ENCODE measurements around the gene ZFHX3.

Gene ZFHX3

GRCh38 chr16:72812672-72813071 is 235.3 kb downstream of the ZFHX3 start:
- Histone ChIP-seq H3K27ac (ENCODE audit: low read length) (no peak overlapping the region), H3K27me3 (ENCODE audit: insufficient read depth, low read length) (no peaks in the 10 kb centered on the region), H3K4me3 (ENCODE audit: low read length) (no peak overlapping the region), H3K4me1 (ENCODE audit: insufficient read depth, low read length) (no peaks in the 10 kb centered on the region), H3K9ac (ENCODE audit: low read depth, low read length) (no peak overlapping the region), H3K36me3 (ENCODE audit: insufficient read depth, low read depth, low read length) (no peaks in the 10 kb centered on the region), H3K9me3 (ENCODE audit: insufficient read depth, low read depth, low read length) (no peaks in the 10 kb centered on the region)

DNA sequence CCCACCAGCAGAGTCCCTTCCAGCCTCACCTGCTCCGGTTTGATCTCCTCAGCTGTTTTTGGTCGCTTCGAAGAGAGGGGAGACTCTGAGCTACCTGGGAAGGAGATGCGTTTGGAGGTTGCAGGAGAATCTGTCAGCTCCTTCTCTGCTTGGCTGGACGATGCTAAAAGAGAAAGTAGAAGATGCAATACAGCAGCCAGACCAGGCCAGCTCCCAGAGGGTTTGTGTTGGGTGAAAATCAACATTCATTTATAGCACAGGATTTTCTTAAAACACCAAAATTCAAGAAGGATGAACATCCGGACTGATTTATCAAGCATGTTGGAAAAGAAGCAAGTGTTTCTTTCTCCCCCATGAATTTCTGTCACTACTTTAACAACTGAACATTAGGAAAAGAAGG is 236.1 kb downstream of the ZFHX3 start:
- Histone ChIP-seq H3K4me1 (ENCODE audit: insufficient read depth, low read length) (0 out of 2 replicates have a peak, but pooled peaks cover under 1% of the 10 kb centered on the region), H3K27me3 (ENCODE audit: insufficient read depth, low read length) (no peaks in the 10 kb centered on the region), H3K36me3 (ENCODE audit: insufficient read depth, low read depth, low read length) (no peaks in the 10 kb centered on the region), H3K9me3 (ENCODE audit: insufficient read depth, low read depth, low read length) (no peaks in the 10 kb centered on the region), H3K27ac (ENCODE audit: low read length) (no peak overlapping the region), H3K4me3 (ENCODE audit: low read length) (no peak overlapping the region), H3K9ac (ENCODE audit: low read depth, low read length) (no peak overlapping the region)

- H3K9me3 ChIP-seq (ENCODE audit: insufficient read depth, low read depth, low read length): no peaks in the 10 kb centered on the region
- no peak overlapping the region for H3K27ac ChIP-seq (ENCODE audit: low read length)
- H3K27me3 ChIP-seq (ENCODE audit: insufficient read depth, low read length): no peaks in the 10 kb centered on the region
- 0 out of 2 replicates have a peak, but pooled peaks cover 5% of the 10 kb centered on the region for H3K4me1 ChIP-seq (ENCODE audit: insufficient read depth, low read length)
- H3K4me3 ChIP-seq (ENCODE audit: low read length): no peak overlapping the region
- H3K36me3 ChIP-seq (ENCODE audit: insufficient read depth, low read depth, low read length): no peaks in the 10 kb centered on the region
- H3K9ac ChIP-seq (ENCODE audit: low read depth, low read length): no peak overlapping the region
Observed at GRCh38 chr16:72811188-72811720, 236.7 kb downstream of the ZFHX3 start.

DNA sequence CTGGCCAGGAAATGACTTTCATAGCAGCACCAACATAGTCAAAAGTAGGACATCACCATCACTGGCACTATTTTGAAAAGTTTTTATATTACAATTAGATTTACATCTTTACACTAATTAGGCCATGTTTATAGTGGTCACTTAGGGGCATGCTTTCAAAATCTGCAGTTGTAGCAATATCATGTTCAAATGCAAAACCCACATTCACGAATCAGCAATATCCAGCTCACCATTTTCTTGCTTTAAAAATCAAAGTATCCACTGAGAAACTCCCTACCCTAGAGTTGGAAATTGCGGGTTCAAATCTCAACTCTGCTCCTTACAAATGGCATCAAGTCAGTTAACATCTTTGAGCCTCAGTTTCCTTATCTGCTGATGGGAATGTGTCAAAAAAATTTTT is 237.4 kb downstream of the ZFHX3 start:
- no peaks in the 10 kb centered on the region for H3K9me3 ChIP-seq (ENCODE audit: insufficient read depth, low read depth, low read length)
- no peaks in the 10 kb centered on the region for H3K36me3 ChIP-seq (ENCODE audit: insufficient read depth, low read depth, low read length)

GRCh38 chr16:72809446-72809845 is 238.5 kb downstream of the ZFHX3 start:
- no peaks in the 10 kb centered on the region for H3K36me3 ChIP-seq (ENCODE audit: insufficient read depth, low read depth, low read length)
- no peaks in the 10 kb centered on the region for H3K9me3 ChIP-seq (ENCODE audit: insufficient read depth, low read depth, low read length)
- H3K4me3 ChIP-seq (ENCODE audit: low read length): no peak overlapping the region
- no peak overlapping the region for H3K27ac ChIP-seq (ENCODE audit: low read length)
- H3K9ac ChIP-seq (ENCODE audit: low read depth, low read length): no peak overlapping the region
- H3K27me3 ChIP-seq (ENCODE audit: insufficient read depth, low read length): no peaks in the 10 kb centered on the region
- 0 out of 2 replicates have a peak, but pooled peaks cover 5% of the 10 kb centered on the region for H3K4me1 ChIP-seq (ENCODE audit: insufficient read depth, low read length)

More for the DNA sequence above, 237.4 kb downstream of the ZFHX3 start:
- no peak overlapping the region for H3K9ac ChIP-seq (ENCODE audit: low read depth, low read length)
- no peak overlapping the region for H3K27ac ChIP-seq (ENCODE audit: low read length)
- 0 out of 2 replicates have a peak, but pooled peaks cover 5% of the 10 kb centered on the region for H3K4me1 ChIP-seq (ENCODE audit: insufficient read depth, low read length)
- no peak overlapping the region for H3K4me3 ChIP-seq (ENCODE audit: low read length)
- no peaks in the 10 kb centered on the region for H3K27me3 ChIP-seq (ENCODE audit: insufficient read depth, low read length)

GRCh38 chr16:72808754-72809153 is 239.2 kb downstream of the ZFHX3 start:
- H3K9ac ChIP-seq (ENCODE audit: low read depth, low read length): no peak overlapping the region
- no peak overlapping the region for H3K27ac ChIP-seq (ENCODE audit: low read length)
- H3K27me3 ChIP-seq (ENCODE audit: insufficient read depth, low read length): no peaks in the 10 kb centered on the region
- H3K4me3 ChIP-seq (ENCODE audit: low read length): no peak overlapping the region
- H3K36me3 ChIP-seq (ENCODE audit: insufficient read depth, low read depth, low read length): no peaks in the 10 kb centered on the region
- H3K4me1 ChIP-seq (ENCODE audit: insufficient read depth, low read length): 0 out of 2 replicates have a peak, but pooled peaks cover 5% of the 10 kb centered on the region
- H3K9me3 ChIP-seq (ENCODE audit: insufficient read depth, low read depth, low read length): no peaks in the 10 kb centered on the region

DNA sequence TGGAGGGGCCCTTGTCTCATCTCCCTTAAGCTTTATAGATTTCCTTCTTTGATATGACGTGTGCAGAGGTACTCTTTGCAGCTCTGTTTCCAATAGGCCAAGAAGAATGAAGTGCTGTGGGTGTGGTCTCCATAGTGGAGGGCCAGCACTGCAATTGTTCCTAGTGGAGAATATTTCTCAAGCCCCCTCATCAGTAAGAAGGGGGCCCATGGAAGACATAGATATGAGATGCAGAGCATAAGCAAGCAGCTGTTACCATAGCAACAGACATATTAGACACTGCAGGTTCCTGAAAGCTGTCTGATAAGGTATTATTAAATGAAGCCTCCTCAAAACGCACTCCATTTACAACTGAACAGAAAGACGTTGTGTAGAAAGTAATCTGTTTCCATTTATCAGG is 240.7 kb downstream of the ZFHX3 start:
- H3K9me3 ChIP-seq (ENCODE audit: insufficient read depth, low read depth, low read length): no peaks in the 10 kb centered on the region
- no peaks in the 10 kb centered on the region for H3K27me3 ChIP-seq (ENCODE audit: insufficient read depth, low read length)
- H3K4me1 ChIP-seq (ENCODE audit: insufficient read depth, low read length): 0 out of 2 replicates have a peak, but pooled peaks cover 5% of the 10 kb centered on the region
- H3K9ac ChIP-seq (ENCODE audit: low read depth, low read length): no peak overlapping the region
- no peak overlapping the region for H3K4me3 ChIP-seq (ENCODE audit: low read length)
- no peaks in the 10 kb centered on the region for H3K36me3 ChIP-seq (ENCODE audit: insufficient read depth, low read depth, low read length)
- no peak overlapping the region for H3K27ac ChIP-seq (ENCODE audit: low read length)

DNA sequence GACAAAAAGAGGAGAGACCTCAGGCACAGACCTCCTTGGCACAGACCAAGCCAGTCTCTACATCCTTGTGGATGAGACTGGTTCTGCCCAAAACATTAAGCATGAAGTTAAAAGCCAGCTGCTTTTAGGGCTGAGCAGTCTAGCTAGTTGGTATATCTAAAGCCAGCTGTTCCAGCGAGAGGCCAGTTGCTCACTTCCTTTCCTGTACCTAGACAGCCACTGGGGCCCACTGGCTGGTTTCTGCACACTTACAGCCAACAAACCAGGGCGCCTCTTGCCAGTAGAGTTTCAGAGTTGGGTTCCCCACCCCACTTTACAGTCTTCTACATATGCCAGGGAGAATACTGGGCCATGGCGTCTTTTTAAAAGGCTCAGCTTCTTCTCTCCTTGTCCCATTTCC is 242.4 kb downstream of the ZFHX3 start:
- Histone ChIP-seq H3K36me3 (ENCODE audit: insufficient read depth, low read depth, low read length) (no peaks in the 10 kb centered on the region), H3K4me1 (ENCODE audit: insufficient read depth, low read length) (0 out of 2 replicates have a peak, but pooled peaks cover 5% of the 10 kb centered on the region), H3K27ac (ENCODE audit: low read length) (no peak overlapping the region), H3K9ac (ENCODE audit: low read depth, low read length) (no peak overlapping the region), H3K4me3 (ENCODE audit: low read length) (no peak overlapping the region), H3K27me3 (ENCODE audit: insufficient read depth, low read length) (no peaks in the 10 kb centered on the region), H3K9me3 (ENCODE audit: insufficient read depth, low read depth, low read length) (no peaks in the 10 kb centered on the region)

- Histone ChIP-seq H3K4me3 (ENCODE audit: low read length) (no peak overlapping the region), H3K9me3 (ENCODE audit: insufficient read depth, low read depth, low read length) (no peaks in the 10 kb centered on the region), H3K36me3 (ENCODE audit: insufficient read depth, low read depth, low read length) (no peaks in the 10 kb centered on the region; the same call in 1 of the 2 replicates), H3K9ac (ENCODE audit: low read depth, low read length) (no peak overlapping the region), H3K4me1 (ENCODE audit: insufficient read depth, low read length) (no peaks in the 10 kb centered on the region), H3K27me3 (ENCODE audit: insufficient read depth, low read length) (no peaks in the 10 kb centered on the region), H3K27ac (ENCODE audit: low read length) (no peak overlapping the region)
Observed at GRCh38 chr16:72800524-72801161, 247.3 kb downstream of the ZFHX3 start.

- Histone ChIP-seq H3K27me3 (ENCODE audit: insufficient read depth, low read length) (no peaks in the 10 kb centered on the region), H3K27ac (ENCODE audit: low read length) (no peak overlapping the region), H3K4me1 (ENCODE audit: insufficient read depth, low read length) (no peaks in the 10 kb centered on the region), H3K4me3 (ENCODE audit: low read length) (no peak overlapping the region), H3K36me3 (ENCODE audit: insufficient read depth, low read depth, low read length) (peaks cover 4% of the 10 kb centered on the region), H3K9me3 (ENCODE audit: insufficient read depth, low read depth, low read length) (no peaks in the 10 kb centered on the region), H3K9ac (ENCODE audit: low read depth, low read length) (no peak overlapping the region)
Observed at GRCh38 chr16:72798264-72798663, 249.7 kb downstream of the ZFHX3 start.

- H3K4me1 ChIP-seq (ENCODE audit: insufficient read depth, low read length): no peaks in the 10 kb centered on the region
- H3K36me3 ChIP-seq (ENCODE audit: insufficient read depth, low read depth, low read length): peaks cover 4% of the 10 kb centered on the region
- H3K4me3 ChIP-seq (ENCODE audit: low read length): no peak overlapping the region
- H3K9ac ChIP-seq (ENCODE audit: low read depth, low read length): no peak overlapping the region
- no peaks in the 10 kb centered on the region for H3K9me3 ChIP-seq (ENCODE audit: insufficient read depth, low read depth, low read length)
- H3K27me3 ChIP-seq (ENCODE audit: insufficient read depth, low read length): no peaks in the 10 kb centered on the region
- no peak overlapping the region for H3K27ac ChIP-seq (ENCODE audit: low read length)
Observed at GRCh38 chr16:72797621-72798020, 250.3 kb downstream of the ZFHX3 start.

DNA sequence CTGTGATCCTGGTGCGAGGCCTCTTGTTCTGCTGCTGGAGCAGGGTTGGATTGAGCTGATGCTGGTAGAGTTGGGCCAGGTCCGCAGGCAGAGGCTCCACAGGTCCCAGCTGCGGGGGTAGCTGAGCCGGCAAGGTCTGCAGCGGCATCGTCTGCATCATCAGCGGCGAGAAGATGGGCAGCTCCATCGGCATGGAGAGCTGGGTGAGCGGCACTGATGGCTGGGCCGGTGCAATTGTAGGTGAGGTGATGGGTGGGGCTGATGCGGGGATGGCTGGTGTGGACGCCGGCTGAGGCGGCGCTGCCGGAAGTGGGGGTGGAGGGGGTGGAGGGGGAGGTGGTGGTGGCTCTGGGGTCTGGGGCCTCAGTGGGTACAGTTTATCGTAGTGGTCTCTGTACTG is 251.7 kb downstream of the ZFHX3 start:
- Histone ChIP-seq H3K4me1 (ENCODE audit: insufficient read depth, low read length) (no peaks in the 10 kb centered on the region), H3K9ac (ENCODE audit: low read depth, low read length) (no peak overlapping the region), H3K9me3 (ENCODE audit: insufficient read depth, low read depth, low read length) (no peaks in the 10 kb centered on the region), H3K27ac (ENCODE audit: low read length) (no peak overlapping the region), H3K27me3 (ENCODE audit: insufficient read depth, low read length) (no peaks in the 10 kb centered on the region), H3K4me3 (ENCODE audit: low read length) (no peak overlapping the region), H3K36me3 (ENCODE audit: insufficient read depth, low read depth, low read length) (peaks cover 4% of the 10 kb centered on the region)

Measured in iPS-20b (cell line).